ENCODE data around the gene LMX1B. TPM values are rescaled to one million over a fixed set of nuclear protein-coding genes. Genes with fewer than 3 reads are reported as not detected.

Gene LMX1B
- total RNA-seq, 2 experiments from 2014 or later, result not detected

GRCh38 chr9:126599047-126599650 lies 14.6 kb upstream of the LMX1B start:
- ChIA-PET POLR2A (no interaction called here), CTCF (no interaction called here)

DNA sequence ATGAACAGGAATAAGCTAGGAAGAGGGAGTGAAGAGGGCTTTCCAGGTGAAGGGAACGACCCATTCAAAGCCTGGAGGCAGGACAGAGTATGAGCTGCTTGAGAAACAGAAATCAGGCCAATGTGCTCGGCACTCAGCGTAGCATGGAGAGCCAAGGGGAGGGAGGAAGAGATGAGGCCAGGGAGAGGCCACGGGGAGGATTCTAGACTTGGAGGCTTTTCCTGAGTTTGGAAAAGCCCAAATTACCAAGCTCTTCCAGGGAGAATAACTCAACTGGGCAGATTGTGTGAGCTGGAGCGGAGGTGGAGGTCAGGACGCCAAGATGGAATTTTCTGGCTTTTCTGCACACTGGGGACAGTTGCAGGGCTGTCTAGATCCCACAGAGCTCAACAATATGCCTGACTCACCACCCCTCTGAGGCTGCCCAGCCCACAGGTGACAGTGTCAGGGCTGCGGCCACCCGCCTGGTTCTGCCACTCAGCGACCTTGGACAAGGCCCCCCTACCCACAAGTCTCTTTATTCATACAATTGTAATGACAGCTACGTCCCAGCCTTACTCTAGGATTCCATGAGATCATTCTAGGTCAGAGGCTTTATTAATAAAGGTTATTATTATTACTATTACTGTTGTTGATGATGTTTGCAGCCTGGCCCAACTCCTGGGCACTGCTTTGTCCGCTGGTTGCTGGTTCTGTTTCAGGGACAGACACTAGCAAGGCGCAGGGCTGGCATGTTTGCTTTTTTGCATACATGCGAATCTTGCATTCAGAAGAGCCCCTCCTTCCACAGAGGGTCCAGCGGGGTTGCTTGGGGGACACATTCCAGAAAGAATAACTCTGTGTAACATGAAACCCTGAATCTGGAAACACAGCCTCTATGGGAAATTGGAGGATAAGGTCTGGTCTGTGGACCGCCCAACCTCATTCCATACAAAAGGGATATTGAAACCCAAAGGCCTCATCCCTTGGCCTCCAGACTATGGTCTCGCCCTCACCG lies 9.4 kb upstream of the LMX1B start:
- ChIA-PET CTCF (interaction anchor here (0.7 to 1.7 kb wide), 2 partner anchors 8 to 23 kb away, joined by 3 to 7 read pairs; partner anchors contain the start of gene LMX1B), POLR2A (no interaction called here)

DNA sequence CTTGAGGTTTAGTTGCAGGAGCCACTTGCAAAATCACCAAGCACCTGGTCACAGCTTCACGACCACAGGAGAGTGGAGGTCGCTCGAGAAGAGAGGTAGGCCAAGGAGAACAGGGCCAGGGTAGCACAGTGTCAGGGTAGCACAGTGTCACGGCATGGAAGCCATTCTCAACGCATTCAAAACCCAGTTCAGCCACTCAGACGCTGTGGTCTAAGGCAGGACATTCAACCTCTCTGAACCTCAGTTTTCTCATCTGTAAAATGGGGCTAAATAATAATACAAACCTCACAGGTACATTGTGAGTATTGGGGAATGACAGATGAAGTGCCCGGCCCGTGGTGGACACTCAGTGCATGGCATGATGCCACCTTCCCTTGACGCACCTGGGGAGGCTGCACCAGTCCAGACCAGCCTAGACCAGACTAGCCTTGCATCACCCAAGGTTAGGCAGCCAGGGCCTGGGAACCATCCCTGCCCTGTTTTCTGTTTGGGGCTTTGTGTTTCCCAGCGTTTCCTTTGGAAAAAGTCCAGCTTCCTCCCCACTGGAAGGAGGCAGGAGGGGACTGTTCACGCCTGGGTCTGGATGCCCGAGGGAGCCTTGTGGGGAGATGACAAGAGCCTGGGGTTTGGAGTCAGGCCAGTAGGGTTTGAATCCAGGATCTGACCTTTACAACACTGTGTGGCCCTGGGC lies 7.8 kb upstream of the LMX1B start:
- CTCF ChIA-PET, result interaction anchor here (1.1 kb wide), 1 partner anchor 83 kb away, joined by 3 read pairs; no protein-coding TSS in a partner anchor
- POLR2A ChIA-PET, result no interaction called here

DNA sequence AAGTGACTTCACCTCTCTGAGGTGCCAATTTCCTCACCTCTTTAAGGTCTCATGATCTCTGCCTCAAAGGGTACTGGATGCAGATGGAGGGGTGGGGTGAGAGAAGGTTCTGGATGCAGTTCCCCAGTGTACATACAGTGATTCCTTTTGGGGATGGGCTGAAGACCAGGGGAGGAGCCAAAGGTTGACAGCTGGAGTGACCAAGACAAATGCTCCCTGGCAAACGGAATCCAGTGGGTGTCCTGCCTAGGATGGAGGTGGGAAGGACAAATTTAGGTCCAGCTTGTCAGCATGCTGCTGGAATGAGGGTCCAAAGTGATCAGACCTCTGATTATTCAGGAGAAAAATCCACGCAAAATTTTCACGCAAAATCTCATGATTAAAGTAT lies 7.3 kb upstream of the LMX1B start:
- POLR2A ChIA-PET, result no interaction called here

DNA sequence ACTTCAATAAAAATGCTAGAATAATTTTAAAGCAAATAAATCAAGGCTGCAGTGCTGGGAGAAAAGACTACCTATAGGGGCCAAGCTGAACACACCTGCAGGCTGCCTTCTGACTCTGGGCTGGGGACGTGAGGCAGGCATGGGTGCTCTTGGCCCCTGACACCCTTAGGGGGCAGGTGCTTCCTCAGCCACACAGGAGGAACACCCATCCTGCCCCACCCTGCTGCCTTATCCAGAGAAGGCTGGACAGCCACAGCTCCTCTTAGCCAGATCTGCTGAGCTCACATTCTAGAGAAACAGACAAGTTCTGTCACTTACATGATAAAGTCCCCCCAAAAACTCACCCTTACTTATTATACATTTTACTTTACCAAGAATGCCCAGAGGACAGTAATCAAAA lies 6.6 kb upstream of the LMX1B start:
- ChIA-PET POLR2A (no interaction called here), CTCF (interaction anchor here (0.7 to 2.4 kb wide), 2 partner anchors 83 to 280 kb away, joined by 3 to 5 read pairs; no protein-coding TSS in a partner anchor)

More for the DNA sequence above, 7.3 kb upstream of the LMX1B start:
- CTCF ChIA-PET, result no interaction called here

DNA sequence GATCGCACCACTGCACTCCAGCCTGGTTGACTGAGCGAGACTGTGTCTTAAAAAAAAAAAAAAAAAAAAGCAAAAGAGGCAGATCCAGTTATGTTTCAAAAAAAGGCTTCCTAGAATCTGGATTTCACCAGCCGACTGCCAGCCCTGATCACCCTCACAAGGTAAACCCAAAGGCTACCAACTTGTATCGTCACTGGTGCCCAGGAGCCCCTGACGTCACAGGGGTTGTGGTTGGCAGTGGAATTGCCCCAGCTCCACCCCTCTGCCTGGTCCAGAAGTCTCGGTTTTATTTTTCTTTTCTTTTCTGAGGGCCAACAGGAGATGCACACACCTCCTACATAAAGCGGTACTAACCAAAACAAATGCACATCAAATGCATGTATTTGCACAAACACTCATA lies 6.0 kb upstream of the LMX1B start:
- ChIA-PET POLR2A (no interaction called here), CTCF (interaction anchor here (0.7 to 2.4 kb wide), 3 partner anchors 39 to 280 kb away, joined by 3 to 5 read pairs (median 4); no protein-coding TSS in a partner anchor)

- CTCF ChIA-PET, result interaction anchor here (0.6 to 2.4 kb wide), 2 partner anchors 82 to 83 kb away, joined by 3 to 5 read pairs; no protein-coding TSS in a partner anchor
- POLR2A ChIA-PET, result no interaction called here
Observed at GRCh38 chr9:126608551-126608950, 5.2 kb upstream of the LMX1B start.

GRCh38 chr9:126609191-126609590 lies 4.5 kb upstream of the LMX1B start:
- ChIA-PET CTCF (interaction anchor here (0.6 to 2.4 kb wide), 3 partner anchors 81 to 96 kb away, joined by 3 to 5 read pairs (median 5); no protein-coding TSS in a partner anchor), POLR2A (no interaction called here)

GRCh38 chr9:126609711-126610388 lies 3.9 kb upstream of the LMX1B start:
- POLR2A ChIA-PET, result no interaction called here
- CTCF ChIA-PET, result interaction anchor here (1.6 kb wide), 1 partner anchor 95 kb away, joined by 5 read pairs; no protein-coding TSS in a partner anchor

DNA sequence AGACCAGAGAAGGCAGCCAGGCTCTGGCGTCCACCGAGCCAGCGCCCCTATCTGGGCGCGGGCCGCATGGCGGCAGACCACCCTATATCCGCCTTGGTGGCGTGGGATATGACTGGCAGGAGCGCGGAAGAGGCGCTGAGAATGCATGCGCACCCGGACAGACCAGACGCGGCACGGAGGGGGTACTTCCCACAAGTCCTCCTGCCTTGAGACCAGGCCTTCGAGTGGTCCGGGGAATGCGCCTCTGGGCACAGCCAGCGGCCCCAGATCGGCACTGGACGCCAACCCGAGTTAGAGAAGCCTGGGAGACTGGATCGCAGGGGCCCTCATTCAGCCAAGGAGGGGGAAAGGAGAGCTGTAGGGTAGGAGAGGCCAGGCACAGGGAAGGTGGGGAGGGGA lies 2.5 kb upstream of the LMX1B start:
- CTCF ChIA-PET, result interaction anchor here (1.0 kb wide), 1 partner anchor 92 kb away, joined by 3 read pairs; no protein-coding TSS in a partner anchor
- POLR2A ChIA-PET, result no interaction called here

GRCh38 chr9:126611592-126612325 lies 2.0 kb upstream of the LMX1B start:
- CTCF ChIA-PET, result interaction anchor here (0.6 to 2.1 kb wide), 4 partner anchors 8 to 91 kb away, joined by 3 to 7 read pairs (median 4); no protein-coding TSS in a partner anchor
- POLR2A ChIA-PET, result no interaction called here

- ChIA-PET CTCF (interaction anchor here (0.6 to 2.1 kb wide), 3 partner anchors 9 to 78 kb away, joined by 3 to 7 read pairs (median 5); no protein-coding TSS in a partner anchor), POLR2A (no interaction called here)
Observed at GRCh38 chr9:126612326-126612812, 1.4 kb upstream of the LMX1B start.

DNA sequence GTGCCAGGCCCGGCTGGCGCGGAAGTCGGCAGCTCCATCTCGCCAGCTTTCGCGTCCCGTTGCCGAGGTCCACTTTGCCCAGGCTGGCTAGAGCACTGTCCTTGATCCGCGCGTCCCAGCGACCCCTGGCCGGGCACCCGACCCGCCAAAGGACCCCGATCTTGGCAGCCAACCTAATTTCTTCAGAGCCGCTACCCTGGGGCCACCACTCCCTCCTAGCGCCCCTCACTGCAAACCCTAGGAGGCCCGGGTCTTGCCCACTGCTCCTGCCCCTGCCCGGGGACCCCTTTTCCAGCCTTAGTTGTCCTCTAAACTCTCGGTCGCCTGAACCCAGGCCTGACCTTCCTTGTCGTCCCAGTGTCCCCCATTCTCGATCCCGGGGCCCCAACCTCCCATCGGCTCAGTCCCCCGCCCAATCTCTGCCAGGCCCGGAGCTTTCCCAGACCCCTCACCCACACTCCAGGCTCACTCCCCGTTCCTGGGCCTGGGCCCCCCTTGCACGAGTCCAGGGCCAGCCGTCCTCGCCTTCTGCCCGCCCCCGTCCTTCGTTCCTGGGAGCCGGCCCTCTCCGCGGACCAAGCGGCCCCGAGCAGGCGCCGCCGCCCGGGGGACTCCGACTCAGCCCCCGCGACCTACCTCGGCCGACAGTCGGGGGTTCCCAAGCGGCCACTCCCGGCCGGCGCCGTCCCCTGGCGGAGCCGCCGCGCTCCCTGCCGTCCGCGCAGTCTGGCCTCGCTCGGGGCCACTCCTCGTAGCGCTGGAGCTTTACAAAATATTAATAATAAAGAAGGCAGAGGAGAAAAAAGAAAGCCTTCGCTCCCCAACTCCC lies 701 bp upstream of the LMX1B start:
- CTCF ChIA-PET, result interaction anchor here (0.9 to 2.1 kb wide), 3 partner anchors 10 to 78 kb away, joined by 3 to 7 read pairs (median 5); no protein-coding TSS in a partner anchor
- POLR2A ChIA-PET, result no interaction called here

GRCh38 chr9:126614088-126614454 lies 343 bp downstream of the LMX1B start:
- CTCF ChIA-PET, result interaction anchor here (1.0 kb wide), 1 partner anchor 76 kb away, joined by 3 read pairs; no protein-coding TSS in a partner anchor
- POLR2A ChIA-PET, result no interaction called here

GRCh38 chr9:126614455-126615244 lies 922 bp downstream of the LMX1B start:
- POLR2A ChIA-PET, result no interaction called here
- CTCF ChIA-PET, result no interaction called here

DNA sequence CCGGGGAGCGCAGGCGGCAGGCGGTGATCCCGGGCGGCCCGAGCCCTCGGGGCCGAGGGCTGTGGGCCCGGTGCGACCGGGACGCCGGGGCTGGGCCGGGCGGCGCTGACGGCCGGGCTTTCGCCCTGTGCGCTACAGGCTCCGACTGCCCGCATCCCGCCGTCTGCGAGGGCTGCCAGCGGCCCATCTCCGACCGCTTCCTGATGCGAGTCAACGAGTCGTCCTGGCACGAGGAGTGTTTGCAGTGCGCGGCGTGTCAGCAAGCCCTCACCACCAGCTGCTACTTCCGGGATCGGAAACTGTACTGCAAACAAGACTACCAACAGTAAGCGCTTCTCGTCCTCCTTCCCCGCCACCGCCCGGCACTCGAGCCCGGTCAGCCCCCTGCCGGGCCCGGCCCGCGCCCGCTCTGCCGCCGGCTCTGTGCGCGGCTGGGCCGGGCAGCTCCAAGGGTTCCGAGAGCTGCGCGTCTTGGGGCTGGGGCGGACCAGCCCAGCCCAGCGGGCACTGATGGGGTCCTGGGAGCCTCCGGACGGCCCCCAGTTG lies 1.6 kb downstream of the LMX1B start:
- POLR2A ChIA-PET, result no interaction called here
- CTCF ChIA-PET, result no interaction called here

Data from activated CD8-positive, alpha-beta memory T cell treated with anti-CD3 and anti-CD28 coated beads for 36 hours (primary cell).